GM18858 (cell line): ENCODE data around the gene INTS11.

ENCODE experiments used
- ATAC-seq: cut with Tn5 transposase; IDR thresholded peaks from one replicate; pipeline ENCODE4 v1.9.1; 2021; ENCODE audit not compliant: unreplicated experiment

INTS11 gene

DNA sequence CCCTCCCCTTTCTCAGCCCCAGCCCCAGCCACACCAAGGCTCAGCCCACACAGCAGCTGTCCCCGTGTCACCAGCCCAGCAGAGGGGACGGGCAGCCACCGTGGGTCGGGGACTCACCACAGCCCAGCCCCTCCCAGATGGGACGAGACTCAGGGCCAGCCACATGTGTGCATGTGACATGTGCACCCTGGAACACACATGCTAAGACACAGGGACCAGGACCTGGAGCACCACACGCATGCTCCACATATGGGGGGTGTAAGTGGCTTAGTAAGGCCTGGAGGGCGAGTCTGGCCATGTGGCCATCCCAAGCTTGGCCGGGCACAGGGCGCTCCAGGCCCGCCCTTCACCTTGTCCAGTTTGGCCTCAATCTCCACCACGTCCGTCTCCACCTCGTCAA is 20.7 kb downstream of the INTS11 start:
- ATAC-seq: no peak

GRCh38 chr1:1302951-1303509 is 21.4 kb downstream of the INTS11 start:
- ATAC-seq: no peak

GRCh38 chr1:1302006-1302430 is 22.4 kb downstream of the INTS11 start:
- ATAC-seq: no peak

- ATAC-seq: no peak
These were observed 24.1 kb downstream of the INTS11 start for GRCh38 chr1:1300352-1300739.

DNA sequence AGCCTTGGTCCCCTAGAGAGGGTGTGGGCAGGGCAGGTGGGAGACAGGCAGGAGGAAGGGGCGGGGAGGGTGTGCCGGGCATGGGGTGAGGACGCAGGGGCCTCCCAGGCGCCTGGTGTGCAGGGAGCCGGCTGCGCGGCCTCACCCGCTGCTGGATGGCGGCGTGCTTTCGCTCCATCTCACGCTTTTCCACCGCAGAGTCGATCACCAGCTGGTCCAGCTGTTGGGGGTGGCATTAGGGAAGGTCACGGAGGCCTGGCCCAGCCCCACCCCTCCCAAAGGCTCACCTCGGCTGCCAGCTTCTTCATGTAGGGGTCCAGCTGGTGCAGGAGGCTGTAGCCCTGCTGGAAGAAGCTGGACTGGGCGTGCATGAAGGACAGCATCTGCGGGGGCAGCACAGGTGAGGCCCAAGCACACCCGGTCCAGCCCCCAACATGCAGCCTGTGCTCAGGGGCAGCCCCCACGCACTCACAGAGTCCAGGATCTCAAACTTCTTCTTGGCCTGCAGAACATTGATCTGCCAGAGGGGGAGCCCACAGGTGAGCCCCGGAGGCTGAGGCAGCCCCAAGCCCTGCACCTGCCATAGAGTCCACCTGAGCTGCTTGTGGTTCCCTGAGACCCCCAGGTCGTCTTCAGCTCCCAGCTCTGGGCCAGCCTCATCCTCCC is 24.6 kb downstream of the INTS11 start:
- ATAC-seq: no peak

GRCh38 chr1:1298861-1299685 is 25.4 kb downstream of the INTS11 start:
- ATAC-seq: no peak

DNA sequence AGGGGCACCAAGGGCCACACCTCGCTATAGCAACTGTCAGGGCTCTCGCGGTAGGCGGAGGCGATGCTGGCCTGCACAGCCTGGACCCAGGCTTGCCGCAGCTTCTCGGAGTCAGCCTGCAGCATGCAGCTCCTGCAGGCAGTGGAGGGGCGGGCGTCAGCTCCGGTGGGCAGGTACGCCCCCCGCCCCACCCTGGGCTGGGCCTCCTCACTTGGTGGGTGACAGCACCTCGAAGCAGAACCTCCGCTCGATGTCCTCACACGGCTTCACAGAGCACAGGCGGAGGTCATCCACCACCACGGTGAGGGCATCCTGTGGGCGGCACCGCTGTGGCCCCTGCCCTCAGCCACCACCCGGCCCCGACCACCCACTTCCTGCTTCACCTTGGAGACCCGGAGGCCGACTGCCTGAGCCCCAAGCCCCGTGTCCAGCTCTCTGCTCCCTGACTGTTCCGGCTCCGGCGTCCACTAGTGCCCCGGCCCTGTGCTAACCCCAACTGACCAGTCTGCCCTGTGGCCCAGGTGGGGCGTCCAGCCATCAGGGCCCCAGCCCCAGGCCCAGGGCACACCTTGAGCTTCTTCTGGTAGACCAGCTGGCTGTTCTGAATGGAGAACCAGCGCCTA is 26.5 kb downstream of the INTS11 start:
- no peak for ATAC-seq

GRCh38 chr1:1296070-1297061 is 28.1 kb downstream of the INTS11 start:
- no peak for ATAC-seq

- no peak for ATAC-seq
These were observed 29.1 kb downstream of the INTS11 start for GRCh38 chr1:1295154-1295923.

- no peak for ATAC-seq
These were observed 30.1 kb downstream of the INTS11 start for GRCh38 chr1:1294250-1294890.

GRCh38 chr1:1293263-1294249 is 30.9 kb downstream of the INTS11 start:
- no peak for ATAC-seq

DNA sequence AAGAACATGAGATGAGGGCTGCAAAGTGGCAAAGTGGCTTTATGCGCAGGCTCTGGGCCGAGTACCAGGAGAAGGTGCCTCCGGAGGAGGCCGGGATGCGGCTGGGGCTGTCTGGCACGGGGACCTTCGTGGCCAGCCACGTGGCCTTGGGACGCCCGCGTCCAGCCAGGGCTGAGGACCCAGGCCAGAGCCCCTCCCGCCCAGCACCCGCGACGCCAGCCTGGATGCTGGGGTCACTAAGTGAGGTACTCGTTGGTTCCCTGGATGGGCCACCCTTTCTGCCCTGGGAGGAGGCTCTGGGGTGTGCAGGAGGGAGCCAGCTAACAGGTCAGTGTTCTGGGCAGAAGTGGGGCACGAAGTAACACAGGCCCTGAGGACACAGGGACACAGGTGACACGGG is 31.6 kb downstream of the INTS11 start:
- no peak for ATAC-seq

GRCh38 chr1:1292442-1292779 is 32.0 kb downstream of the INTS11 start:
- ATAC-seq: no peak

- ATAC-seq: no peak
These were observed 32.7 kb downstream of the INTS11 start for GRCh38 chr1:1291548-1292441.

DNA sequence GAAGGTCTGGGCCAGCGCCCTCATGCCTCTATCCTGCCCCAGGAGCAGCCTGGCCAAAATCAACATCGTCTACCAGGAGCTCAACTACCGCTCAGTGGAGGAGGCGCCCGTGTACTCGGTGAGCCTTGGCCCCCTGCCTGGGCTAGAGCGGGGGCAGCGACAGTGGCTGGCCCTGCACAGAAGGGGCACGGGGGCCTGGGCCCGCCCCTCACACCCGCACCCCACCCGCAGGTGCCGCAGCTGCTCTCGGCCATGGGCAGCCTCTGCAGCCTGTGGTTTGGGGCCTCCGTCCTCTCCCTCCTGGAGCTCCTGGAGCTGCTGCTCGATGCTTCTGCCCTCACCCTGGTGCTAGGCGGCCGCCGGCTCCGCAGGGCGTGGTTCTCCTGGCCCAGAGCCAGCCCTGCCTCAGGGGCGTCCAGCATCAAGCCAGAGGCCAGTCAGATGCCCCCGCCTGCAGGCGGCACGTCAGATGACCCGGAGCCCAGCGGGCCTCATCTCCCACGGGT is 33.4 kb downstream of the INTS11 start:
- no peak for ATAC-seq

- no peak for ATAC-seq
These were observed 34.2 kb downstream of the INTS11 start for GRCh38 chr1:1290238-1290731.
